Hematopoietic multipotent progenitor cell treated with erythropoietin and hydrocortisone succinate and interleukin-3 and kit ligand, for 15 days (in vitro differentiated cells): Measurements from ENCODE around the gene FAS.
"Not testable (repeated sequence)": the region's sequence is repeated elsewhere in the genome, so short reads cannot be mapped to it uniquely, and the experiment has no call there.

Experiments used
- DNase-seq: peaks from one replicate; pipeline ENCODE4 v3.0.0-alpha.2; 2015; ENCODE audit warnings: low spot score

Gene FAS

DNA sequence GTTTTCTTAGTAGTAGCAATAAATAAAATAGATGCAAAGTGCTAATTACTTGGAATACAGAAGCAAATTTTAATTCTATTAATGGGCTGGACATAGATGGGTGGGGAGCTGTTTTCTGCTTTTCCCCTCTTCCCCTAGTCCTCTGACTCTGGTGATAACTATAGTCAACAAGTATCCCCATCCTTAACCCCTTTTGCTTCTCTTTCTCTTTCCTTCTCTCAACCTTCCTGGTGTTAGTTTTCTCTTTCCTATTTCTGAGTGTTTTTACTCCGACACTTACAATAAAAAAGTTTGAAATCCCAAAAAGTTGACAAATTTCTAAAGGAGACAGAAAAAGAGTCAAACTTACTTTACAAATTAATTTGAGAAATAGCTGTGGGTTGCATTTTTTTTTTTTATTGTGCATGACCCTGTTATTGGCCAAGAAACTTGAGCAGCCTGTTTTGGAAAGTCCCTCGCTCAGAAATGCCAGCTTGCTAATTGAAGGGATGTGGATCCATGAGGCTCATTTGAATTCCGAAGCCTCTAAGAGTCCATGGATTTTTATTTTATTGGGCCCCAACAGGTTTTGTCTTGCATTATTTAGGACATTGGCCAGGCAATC lies 2.4 kb downstream of the FAS start:
- DNase-seq: no peak

DNA sequence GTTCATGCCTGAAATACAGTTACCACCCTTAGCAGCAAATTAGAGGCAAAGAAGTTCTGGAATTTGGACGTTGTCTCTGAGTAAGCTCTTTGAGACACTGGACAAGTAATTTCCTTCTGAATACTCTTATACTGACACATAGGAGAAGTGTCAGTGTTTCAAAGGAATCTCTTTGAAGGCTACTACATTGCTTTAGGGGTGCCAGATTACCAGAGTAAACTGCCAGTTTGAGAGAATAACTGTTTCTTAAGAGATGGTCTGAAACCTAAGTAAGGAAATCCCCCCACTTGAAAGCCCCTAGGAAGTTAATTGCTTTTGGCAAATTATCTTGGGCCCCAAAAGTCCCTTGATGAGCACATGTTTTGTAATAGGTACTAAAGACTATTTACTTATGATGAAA lies 3.4 kb downstream of the FAS start:
- DNase-seq: no peak

DNA sequence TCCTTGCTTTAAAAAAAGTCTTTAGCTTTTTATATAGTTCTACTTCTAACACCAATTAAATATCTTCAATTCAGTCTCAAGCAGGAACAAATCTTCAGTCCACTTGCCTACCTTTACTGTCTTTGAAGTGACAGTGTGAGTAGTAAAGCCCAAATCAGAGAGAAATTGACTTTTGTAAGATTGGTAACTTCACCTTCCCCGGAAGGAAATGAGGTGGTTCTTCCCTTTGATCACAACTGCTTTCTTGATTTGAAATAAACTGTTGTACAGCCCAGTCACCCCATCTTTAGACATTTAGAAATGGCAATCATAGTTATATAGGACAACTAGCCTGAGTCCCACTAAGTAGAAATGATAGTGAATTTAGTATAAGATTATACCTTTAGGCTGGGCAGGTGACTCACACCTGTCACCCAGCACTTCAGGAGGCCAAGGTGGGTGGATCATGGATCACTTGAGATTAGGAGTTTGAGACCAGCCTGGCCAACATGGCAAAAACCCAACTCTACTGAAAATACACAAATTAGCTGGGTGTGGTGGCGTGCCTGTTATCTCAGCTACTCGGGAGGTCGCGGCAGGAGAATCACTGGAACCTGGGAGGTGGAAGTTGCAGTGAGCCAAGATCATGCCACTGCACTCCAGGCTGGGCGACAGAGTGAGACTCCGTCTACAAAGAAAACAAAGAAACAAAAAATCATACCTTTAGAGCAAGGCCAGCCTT lies 4.7 kb downstream of the FAS start:
- peak; percentile 62 for DNase-seq

DNA sequence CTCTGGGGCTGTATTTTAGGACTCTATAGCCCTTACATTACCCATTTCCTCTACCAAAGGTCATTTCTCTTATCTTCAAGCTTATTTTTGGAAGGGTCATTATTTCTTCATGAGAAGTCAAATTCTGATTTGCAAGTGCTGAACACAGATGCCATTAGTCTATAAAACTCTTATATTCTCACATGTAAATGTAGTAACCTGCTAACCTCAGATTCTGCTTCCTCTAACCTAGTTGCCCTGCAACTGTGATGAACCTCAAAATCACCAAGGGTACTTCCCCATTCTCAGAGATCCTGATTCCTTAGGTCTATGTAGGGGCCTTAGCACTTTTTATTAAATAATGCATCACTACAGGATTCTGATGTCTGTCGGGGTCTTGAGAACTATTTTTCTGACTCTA lies 6.3 kb downstream of the FAS start:
- DNase-seq: no peak

DNA sequence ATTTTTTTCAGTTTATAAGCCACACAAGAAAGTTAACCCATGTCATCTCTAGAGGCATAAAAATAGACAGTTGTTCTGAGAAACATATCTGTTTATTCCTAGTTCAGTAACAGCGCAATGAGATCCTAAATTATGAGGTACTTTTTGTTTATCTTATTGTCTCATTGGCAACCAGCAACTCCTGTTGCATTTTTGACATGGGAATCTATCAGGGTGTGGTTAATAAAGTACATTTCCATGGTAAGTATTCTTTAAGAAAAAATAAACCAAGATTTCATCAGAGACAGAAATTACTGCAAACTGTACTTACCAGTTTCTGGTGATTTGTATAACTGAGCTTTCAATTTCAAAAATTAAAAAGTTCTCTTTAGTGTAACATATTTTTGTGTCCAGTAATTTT lies 9.0 kb downstream of the FAS start:
- peak; percentile 36 for DNase-seq

DNA sequence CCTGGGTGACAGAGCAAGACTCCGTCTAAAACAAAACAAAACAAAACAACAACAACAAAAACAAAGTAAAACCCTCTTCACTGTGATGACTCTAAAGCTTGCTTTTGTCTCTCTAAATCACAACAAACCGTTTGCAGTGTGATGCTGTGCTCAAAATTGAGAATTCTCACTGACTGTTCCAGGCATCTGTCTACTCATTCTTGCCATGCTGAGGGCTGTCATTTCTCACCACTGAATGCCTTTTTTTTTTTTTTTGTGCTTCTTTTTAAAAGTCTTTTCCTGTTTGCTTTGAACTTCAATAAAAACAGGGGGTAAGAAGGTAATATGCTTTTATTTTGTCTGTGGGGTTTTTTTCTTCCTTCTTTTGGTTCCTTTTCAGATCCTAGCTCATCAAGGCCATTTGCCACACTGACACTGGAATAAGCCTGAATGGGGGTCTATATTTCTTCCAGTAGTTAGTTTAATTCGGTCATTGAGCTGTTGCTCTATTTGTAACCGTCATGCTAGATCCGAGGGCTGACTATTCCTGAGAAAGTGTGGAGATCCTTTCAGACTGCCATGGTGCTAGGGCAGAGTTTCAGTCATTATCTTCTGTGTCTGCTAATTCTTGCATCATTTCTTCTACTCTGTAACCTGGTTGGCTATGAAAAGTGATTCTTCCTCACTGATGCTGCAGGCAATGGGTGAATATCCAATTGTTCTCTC lies 10.6 kb downstream of the FAS start:
- DNase-seq: no peak

DNA sequence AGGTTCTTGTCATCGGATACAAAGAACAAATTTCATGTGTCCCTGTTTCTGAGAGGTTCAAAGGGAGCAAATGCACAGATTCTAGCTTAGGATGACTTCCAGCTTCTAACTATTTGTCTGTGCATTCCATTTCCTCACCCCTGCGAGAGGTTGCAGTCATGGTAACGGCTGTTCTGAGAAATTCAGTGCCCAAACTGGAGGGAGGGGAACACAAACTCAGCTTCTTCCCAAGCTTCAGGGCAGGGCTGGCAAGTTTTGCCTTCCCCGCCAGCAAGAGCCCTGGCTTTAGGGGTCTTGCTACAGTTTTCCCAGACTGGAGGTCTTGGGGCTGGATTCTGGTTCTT lies 11.1 kb downstream of the FAS start:
- DNase-seq: no peak

DNA sequence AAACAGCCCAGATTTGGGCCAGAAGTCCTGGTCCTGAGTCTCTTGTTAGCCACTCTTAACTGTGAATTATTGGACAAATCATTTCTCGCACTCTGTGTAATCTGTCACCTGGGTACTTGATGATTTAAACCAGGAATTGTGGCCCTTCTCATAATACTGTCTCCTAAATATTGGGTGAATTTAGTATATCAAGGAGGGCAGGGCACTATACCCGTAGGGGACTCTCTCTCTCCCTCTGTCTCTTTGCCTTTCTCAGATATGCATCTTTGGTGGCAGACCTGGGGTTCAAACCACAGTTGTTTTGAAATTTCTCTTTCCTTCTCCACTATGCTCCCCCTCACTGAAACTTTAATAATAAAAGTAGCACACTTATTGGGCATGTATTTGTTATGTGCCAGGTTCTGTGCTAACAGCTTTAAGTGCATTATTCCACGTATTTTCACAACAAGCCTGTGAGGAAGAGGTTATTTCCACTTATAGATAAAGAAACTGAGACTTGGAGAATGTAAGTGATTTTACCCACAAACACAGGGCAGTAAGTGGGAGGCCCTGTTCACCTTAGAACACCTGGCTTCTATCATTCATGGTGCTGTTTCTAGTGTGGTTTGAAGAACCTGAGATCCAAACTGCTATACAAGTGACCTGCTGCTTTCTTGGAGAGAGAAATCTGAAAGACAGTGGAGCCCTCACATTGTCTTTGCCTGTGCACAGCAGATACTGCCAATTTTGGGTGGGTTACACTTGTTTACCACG lies 11.8 kb downstream of the FAS start:
- DNase-seq: no peak

DNA sequence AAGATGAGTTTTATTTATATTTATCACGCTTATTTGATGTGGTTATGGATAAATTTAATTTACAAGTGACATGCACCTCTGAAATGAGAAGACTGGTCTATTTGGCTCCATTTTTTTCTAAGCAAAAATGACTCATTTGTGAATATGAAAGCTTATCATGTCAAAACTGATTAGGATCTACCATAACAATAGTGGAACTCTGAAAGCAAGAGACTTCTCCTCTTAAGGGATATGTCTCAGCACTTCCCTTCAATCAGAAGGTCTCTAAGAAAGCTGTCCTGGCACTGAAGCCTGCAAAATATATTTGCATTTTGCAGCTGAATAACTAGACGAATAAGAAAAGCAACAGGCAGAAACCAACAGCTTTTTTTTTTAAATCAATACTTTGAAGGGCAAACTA lies 12.7 kb downstream of the FAS start:
- no peak for DNase-seq

DNA sequence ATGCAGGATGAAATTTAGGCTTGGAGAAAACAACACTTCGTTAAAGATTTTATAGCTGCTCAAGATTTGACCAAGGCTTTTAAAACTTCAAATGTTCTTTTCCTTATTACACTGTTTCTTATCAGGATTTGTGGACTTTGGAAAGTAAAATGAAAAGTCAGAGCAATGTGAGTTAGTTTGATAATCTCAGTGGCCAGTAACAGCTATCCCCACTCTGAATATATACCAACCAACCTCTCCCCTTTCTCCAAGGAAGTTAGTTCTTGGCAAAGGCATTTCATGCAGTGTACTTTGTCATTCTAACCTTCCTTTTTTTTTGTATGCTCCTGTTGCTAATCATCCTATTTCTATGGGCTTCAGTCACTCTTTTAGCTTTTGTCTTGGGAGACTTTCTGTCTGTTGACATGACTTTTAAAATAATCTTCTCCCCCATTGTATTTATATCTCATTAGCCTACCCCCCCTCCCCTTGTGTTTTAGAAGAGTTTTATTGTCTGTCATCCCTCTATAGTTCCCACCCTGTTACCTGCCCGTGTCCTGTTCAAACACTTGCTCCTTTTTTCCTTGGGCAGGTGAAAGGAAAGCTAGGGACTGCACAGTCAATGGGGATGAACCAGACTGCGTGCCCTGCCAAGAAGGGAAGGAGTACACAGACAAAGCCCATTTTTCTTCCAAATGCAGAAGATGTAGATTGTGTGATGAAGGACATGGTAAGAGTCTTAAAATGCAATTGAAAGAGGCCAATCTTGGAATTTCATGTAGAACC lies 16.7 kb downstream of the FAS start:
- no peak for DNase-seq

DNA sequence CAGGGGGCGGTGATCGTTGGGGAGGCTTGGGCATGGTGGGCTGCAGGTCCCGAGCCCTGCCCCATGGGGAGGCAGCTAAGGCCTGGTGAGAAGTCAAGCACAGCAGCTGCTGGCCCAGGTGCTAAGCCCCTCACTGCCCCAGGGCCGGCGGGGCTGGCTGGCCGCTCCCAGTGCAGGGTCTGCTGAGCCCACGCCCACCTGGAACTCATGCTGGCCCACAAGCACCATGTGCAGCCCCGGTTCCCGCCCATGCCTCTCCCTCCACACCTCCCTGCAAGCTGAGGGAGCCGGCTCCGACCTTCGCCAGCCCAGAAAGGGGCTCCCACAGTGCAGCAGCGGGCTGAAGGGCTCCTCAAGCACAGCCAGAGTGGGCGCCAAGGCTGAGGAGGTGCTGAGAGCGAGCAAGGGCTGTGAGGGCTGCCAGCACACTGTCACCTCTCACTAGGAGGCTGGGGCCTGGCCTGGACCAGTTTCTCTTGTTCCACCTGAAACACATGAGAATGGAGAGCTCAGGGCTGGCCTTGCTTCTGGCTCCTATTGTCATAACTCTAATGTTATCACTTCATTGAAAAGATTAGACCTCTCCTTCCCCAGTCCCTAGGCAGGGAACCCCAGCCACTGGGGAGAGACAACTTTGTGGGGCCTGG lies 28.2 kb downstream of the FAS start:
- DNase-seq: not testable (repeated sequence)

DNA sequence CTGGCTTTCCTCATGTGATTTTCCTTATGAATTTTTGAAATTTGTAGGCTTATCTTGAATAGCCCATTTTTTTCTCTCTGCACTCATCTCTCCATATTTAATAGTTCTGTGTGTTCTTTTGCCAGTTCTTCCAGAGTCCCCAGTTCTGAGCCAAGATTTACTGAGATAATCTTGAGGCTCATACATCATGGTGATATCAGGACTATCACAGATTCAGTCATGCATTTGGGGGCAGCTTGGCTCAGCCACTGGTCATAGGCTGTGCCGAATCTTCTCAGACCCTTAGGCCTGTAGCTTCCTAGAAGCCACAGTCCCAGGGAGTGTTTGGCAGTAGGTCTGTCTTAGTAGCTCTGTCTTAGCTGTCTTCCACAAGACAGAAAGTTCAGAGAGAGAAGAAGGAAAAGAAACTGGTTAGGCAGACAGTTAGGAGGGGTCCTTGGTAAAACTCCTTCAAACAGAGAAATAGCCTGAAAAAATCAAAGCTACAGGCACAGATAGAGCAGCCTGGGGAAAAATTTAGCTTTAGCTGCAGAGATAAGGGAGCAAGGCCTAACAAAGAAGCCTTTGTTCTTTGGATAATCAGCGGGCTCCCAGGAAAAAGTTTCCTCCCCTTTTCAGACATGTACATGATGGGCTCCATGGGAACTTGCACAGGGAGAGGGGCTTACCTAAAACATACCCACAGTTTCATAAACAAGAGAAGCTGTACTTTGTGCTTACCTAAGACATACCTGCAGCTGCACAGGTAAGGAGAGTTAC lies 29.1 kb downstream of the FAS start:
- no peak for DNase-seq

DNA sequence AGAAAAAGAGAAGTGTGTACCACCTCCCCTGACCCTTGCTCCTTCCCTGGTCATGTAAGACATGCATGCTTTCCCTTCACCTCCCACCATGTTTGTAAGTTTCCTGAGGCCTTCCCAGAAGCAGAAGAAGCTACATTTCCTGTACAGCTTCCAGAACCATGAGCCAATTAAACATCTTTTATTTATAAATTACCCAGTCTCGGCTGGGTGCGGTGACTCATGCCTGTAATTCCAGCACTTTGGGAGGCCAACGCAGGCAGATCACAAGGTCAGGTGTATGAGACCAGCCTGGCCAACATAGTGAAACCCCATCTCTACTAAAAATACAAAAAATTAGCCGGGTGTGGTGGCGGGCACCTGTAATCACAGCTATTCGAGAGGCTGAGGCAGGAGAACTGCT lies 30.9 kb downstream of the FAS start:
- not testable (repeated sequence) for DNase-seq

DNA sequence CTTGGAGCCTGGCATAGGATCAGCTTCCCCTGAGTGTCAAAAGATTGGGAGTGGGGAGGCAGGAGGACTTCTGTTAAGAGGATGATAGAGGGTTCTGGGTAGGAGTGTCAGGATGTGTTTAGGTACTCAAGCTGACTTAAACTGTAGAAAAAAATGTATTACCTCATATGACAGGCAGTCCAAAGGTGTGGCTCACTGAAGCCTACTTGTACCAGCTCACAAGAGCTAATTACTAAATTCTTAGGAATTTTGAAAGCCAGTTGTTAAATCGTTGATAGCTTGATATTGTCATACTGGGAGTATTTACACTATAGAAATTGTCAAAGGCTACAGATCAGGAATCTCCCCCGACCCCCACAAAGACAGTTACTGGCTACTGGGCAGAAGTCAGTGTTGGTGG lies 32.1 kb downstream of the FAS start:
- no peak for DNase-seq

DNA sequence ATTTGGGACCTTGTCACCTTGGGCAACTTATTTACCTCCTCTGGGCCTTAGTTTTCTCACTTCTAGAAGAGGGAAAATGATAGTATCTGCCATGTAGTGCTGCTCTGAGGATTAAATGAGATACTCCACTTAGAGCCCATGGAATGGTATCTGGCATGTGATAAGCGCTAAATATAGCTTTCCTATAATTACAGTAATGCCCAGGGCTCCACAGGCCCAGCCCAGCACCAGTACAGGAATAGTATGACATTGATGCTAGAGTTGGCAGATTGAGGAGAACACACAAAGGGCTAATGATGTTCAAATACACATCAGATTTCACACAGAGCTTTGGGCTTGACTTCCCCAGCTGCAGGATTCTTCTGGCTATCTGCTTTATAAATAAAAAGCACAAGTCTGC lies 34.9 kb downstream of the FAS start:
- no peak for DNase-seq

DNA sequence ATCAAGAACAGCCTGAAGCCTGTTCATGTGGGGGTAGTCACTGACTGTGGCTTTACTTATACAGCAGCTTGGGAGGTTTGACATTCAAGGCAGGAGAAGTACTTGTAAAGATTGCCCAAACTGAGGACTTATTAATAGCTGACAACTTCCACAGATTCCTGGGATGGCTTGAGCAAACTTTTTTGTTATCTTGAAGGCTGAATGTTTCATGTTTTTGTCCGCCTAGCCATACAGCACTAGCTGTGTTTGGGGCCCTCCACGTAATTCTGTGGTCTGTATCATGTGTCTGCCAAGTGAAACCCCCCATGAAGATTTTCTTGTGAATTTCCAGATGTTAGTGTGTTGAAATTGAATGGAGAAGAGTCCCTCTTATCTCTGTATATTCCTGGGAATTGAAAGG lies 38.6 kb downstream of the FAS start:
- no peak for DNase-seq

DNA sequence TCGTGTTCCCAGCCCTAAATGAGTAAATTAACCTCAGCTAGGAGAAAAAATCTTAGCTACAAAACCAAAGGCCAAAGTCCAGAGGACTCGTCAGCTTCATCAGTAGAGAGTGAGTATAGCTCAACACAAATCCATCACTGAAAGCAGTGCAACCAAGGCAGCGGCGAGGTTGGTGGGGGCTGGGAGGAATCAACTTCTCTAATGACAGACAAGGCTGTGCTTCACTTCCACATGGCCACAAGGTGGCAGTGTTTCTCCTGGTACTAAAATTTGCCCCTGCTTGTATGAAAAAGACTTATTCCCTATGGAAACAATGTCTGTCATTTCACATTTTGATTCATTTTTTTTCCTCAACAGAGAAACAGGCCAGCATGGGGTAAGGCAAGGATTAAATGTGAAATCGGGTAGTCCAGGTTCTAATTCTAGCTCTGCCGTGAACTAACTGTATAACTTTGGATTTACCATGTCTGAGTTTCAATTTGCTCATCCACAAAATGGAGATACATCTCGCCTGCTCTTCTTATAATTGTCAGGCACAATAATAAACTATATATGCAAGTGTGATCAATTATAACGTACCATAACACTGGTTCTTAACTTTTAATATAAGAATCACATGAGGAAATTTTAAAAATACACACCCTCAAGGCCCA lies 39.3 kb downstream of the FAS start:
- DNase-seq: peak; percentile 75

DNA sequence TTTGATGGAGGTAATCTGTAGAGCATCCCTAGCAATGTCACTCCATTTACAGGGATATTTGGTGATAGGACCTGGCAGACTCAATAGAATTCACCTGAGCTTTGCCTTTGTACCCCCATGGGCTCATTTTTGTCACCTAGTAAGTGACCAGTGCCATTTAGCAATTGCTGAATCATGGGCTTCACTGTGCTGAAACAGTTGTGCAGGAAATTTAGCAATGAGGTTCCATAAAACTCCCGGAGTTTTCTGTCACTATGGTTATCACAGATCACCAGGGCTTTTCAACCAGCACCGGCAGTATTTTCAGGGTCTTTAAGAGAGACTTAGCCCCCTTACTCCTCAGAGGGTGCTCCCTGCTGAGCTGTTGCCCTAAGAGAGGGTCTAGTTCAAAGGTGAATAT lies 40.2 kb downstream of the FAS start:
- no peak for DNase-seq

DNA sequence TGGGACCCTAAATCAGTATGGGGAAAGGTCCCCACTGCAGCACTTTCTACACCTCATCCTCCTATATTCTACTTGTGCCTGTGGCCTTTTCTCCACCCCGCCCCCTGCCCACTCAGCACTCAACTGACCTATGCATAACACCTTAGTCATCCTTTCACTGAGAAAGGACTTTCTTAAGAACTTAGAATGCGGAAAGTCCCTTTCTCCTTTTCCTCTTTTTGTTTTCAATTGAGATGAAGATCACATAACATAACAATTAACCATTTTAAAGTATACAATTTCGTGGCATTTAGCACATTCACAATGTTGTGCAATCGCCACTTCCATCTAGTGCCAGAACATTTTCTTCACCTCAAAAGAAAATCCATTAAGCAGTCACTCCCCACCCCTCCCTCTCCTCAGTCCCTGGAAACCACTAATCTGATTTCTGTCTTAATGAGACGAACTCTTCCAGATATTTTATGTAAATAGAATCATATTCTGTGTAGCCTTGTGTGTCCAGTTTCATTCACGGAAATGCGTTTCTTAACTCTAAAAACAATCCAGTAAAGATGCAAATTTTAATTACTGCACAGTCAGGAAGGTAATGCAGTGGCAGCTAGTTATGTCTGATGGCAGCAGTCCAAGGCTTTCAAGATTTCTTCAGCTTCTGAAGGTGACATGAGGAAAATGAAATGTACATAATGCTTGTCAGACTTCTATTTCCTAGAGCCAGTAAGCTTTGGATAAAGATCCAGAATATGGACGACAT lies 41.7 kb downstream of the FAS start:
- DNase-seq: no peak

DNA sequence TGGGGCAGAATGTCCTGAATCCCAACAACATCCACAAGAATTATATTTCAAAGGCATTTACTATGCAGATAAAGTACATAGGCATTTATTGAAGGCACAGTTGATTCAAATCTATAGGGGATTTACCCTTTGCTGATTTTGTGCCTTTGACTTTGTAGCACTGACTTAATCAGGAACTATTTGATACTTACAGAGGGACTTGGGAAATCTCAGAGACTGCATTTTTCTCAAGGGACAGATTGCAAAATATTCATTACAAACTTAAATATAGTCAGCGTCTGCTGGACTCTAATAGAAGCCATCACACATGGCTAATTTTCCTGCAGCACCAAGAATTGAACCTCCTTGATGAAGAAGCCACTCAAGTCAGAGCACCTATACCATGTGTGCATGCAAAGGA lies 44.9 kb downstream of the FAS start:
- no peak for DNase-seq
